H1 (cell line): ENCODE measurements around the gene SYDE1. TPM values are rescaled to one million over a fixed set of nuclear protein-coding genes. Genes with fewer than 3 reads are reported as not detected.

Experiments used
- BCL11A ChIP-seq, 2 experiments: IDR thresholded peaks; one replicate each; pipeline ENCODE4 v1.6.1; 2011; ENCODE audit warnings: low read depth in 2 of 2, low read length in 2 of 2, mild to moderate bottlenecking in 2 of 2
- KDM4A ChIP-seq: IDR thresholded peaks from one replicate; pipeline ENCODE4 v1.7.1; 2012; ENCODE audit warnings: low read depth, mild to moderate bottlenecking, moderate library complexity, low read length, inconsistent platforms; ENCODE audit not compliant: severe bottlenecking
- KDM5A ChIP-seq: fragments of 200-600 bp; IDR thresholded peaks from 2 replicates; pipeline ENCODE4 v1.7.1; 2012; ENCODE audit warnings: mild to moderate bottlenecking, low read length, inconsistent platforms, mixed read lengths
- NANOG ChIP-seq: IDR thresholded peaks from 2 replicates; pipeline ENCODE4 v1.6.1; 2011; ENCODE audit warnings: low read length, low read depth, mild to moderate bottlenecking, inconsistent platforms; ENCODE audit not compliant: insufficient read depth, poor library complexity, severe bottlenecking
- RFX5 ChIP-seq: IDR thresholded peaks from 2 replicates; pipeline ENCODE4 v1.6.1; 2011; ENCODE audit warnings: low read depth, low read length, improper control_type of control experiment, borderline replicate concordance
- SP4 ChIP-seq: IDR thresholded peaks from 2 replicates; pipeline ENCODE4 v1.6.1; 2012; ENCODE audit warnings: low read length, inconsistent platforms
- SUZ12 ChIP-seq: fragments of 200-600 bp; sonication (generic); IDR thresholded peaks from 2 replicates; pipeline ENCODE4 v1.6.1; 2012; ENCODE audit warnings: mild to moderate bottlenecking, inconsistent platforms, low read length, moderate library complexity, mixed read lengths
- YY1 ChIP-seq: IDR thresholded peaks from 2 replicates; pipeline ENCODE4 v1.6.1; 2011; ENCODE audit warnings: low read depth, mild to moderate bottlenecking, low read length
- polyA plus RNA-seq, 7 experiments: library from polyadenylated mRNA; depleted of rRNA in 3 of 7; stranded (reverse) in 5 of 7; unstranded in 2 of 7; fragments of >200 nt in 5 of 7; fragments of 200-250 nt in 2 of 7; gene quantifications; 1 replicate in 5 of 7; 2 replicates in 1 of 7; 4 replicates in 1 of 7; pipeline versions ENCODE4 v1.2.1 to v1.2.3, GENCODE V29; 2011 to 2013; ENCODE audit warnings: missing spikeins in 2 of 7, mixed read lengths in 2 of 7
- total RNA-seq: library from RNA; stranded (reverse); fragmentation: NEBNext Ultra II Directional; extraction: Animal tissue kit (Norgen Biotek cat#: 25700); gene quantifications from 2 replicates; pipeline ENCODE4 v1.2.1, GENCODE V29; 2021
- TF ChIP-seq, protein P1 (sequence below): fragments of 300-600 bp; sonication (generic); IDR thresholded peaks from 2 replicates; pipeline ENCODE4 v1.7.1; 2012; ENCODE audit warnings: low read length, moderate library complexity, mild to moderate bottlenecking, inconsistent platforms; ENCODE audit not compliant: insufficient replicate concordance

SYDE1 gene
- total and polyA plus RNA-seq, 2 of the 8 experiments (the other 6 are each of a cell fraction or from before 2014, with no cell fraction given), result 12.0 to 16.8 TPM

DNA sequence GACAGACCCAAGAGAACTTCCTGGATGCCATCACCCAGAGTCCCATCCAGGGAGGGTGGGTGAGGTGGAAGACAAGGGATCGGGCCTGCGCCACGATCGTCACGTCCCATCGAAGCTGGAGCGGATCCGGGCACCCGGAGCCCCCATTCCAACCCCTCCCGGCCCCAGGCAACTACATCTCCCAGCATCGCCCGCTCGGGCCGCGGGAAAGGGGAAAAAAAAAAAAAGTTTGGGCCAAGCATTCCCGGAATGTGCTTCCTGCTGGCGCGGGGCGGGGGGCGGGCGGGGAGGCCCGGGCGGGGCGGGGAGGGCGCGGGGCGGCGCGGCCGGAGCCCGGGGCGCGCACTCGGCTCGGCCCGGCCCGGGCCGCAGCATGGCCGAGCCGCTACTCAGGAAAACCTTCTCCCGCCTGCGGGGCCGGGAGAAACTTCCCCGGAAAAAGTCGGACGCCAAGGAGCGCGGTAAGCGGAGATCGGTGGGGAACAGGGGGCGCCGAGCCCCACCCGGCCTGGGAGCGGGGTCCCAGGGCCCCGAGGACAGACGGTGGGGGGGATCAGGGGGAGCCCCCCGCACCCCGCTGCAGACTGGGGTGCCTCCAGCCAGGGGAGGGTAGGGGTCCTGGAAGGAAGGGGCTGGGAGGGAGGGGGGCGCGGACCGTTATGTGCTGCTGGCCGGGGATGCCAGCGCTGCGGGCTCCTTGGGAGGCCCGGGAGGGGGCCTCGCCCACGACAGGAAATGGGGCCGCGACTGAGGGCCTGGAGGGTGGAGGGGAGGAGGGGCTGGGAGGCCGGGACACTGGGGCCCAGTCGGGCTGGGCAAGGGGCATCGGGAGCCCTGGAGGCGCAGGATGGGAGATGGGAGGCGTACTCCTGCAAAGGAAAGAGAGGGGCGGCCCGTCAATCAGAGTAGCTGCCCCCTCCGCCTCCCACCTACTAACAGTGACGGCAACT is at the start of gene SYDE1 (continued):
- TF ChIP-seq, protein P1, sequence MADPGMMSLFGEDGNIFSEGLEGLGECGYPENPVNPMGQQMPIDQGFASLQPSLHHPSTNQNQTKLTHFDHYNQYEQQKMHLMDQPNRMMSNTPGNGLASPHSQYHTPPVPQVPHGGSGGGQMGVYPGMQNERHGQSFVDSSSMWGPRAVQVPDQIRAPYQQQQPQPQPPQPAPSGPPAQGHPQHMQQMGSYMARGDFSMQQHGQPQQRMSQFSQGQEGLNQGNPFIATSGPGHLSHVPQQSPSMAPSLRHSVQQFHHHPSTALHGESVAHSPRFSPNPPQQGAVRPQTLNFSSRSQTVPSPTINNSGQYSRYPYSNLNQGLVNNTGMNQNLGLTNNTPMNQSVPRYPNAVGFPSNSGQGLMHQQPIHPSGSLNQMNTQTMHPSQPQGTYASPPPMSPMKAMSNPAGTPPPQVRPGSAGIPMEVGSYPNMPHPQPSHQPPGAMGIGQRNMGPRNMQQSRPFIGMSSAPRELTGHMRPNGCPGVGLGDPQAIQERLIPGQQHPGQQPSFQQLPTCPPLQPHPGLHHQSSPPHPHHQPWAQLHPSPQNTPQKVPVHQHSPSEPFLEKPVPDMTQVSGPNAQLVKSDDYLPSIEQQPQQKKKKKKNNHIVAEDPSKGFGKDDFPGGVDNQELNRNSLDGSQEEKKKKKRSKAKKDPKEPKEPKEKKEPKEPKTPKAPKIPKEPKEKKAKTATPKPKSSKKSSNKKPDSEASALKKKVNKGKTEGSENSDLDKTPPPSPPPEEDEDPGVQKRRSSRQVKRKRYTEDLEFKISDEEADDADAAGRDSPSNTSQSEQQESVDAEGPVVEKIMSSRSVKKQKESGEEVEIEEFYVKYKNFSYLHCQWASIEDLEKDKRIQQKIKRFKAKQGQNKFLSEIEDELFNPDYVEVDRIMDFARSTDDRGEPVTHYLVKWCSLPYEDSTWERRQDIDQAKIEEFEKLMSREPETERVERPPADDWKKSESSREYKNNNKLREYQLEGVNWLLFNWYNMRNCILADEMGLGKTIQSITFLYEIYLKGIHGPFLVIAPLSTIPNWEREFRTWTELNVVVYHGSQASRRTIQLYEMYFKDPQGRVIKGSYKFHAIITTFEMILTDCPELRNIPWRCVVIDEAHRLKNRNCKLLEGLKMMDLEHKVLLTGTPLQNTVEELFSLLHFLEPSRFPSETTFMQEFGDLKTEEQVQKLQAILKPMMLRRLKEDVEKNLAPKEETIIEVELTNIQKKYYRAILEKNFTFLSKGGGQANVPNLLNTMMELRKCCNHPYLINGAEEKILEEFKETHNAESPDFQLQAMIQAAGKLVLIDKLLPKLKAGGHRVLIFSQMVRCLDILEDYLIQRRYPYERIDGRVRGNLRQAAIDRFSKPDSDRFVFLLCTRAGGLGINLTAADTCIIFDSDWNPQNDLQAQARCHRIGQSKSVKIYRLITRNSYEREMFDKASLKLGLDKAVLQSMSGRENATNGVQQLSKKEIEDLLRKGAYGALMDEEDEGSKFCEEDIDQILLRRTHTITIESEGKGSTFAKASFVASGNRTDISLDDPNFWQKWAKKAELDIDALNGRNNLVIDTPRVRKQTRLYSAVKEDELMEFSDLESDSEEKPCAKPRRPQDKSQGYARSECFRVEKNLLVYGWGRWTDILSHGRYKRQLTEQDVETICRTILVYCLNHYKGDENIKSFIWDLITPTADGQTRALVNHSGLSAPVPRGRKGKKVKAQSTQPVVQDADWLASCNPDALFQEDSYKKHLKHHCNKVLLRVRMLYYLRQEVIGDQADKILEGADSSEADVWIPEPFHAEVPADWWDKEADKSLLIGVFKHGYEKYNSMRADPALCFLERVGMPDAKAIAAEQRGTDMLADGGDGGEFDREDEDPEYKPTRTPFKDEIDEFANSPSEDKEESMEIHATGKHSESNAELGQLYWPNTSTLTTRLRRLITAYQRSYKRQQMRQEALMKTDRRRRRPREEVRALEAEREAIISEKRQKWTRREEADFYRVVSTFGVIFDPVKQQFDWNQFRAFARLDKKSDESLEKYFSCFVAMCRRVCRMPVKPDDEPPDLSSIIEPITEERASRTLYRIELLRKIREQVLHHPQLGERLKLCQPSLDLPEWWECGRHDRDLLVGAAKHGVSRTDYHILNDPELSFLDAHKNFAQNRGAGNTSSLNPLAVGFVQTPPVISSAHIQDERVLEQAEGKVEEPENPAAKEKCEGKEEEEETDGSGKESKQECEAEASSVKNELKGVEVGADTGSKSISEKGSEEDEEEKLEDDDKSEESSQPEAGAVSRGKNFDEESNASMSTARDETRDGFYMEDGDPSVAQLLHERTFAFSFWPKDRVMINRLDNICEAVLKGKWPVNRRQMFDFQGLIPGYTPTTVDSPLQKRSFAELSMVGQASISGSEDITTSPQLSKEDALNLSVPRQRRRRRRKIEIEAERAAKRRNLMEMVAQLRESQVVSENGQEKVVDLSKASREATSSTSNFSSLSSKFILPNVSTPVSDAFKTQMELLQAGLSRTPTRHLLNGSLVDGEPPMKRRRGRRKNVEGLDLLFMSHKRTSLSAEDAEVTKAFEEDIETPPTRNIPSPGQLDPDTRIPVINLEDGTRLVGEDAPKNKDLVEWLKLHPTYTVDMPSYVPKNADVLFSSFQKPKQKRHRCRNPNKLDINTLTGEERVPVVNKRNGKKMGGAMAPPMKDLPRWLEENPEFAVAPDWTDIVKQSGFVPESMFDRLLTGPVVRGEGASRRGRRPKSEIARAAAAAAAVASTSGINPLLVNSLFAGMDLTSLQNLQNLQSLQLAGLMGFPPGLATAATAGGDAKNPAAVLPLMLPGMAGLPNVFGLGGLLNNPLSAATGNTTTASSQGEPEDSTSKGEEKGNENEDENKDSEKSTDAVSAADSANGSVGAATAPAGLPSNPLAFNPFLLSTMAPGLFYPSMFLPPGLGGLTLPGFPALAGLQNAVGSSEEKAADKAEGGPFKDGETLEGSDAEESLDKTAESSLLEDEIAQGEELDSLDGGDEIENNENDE, result no peak
- TF ChIP-seq YY1 (0 out of 2 replicates have a peak, but pooled peaks have one; percentile 5), NANOG (no peak), SP4 (no peak), KDM5A (no peak), RFX5 (no peak), KDM4A (peak; percentile 32), BCL11A (IDR thresholded peaks at IDR 0.05; ENCODE audit: low read depth in 2 of 2, low read length in 2 of 2) (no peak), SUZ12 (no peak)
